Stimulated activated CD4-positive, alpha-beta T cell treated with anti-CD3 and anti-CD28 coated beads, Interleukin-2, amount 100 ng/mL, for 48 hours (primary cell): ENCODE data around the gene CNGB1.
"Not testable (repeated sequence)": the region's sequence is repeated elsewhere in the genome, so short reads cannot be mapped to it uniquely, and the experiment has no call there.

Experiments
- DNase-seq, 2 donors: peaks; one replicate each; pipeline ENCODE4 v3.0.0-alpha.2; 2020

The CNGB1 gene

GRCh38 chr16:57950382-57950781 is 20.5 kb downstream of the CNGB1 start:
- no peak for DNase-seq

GRCh38 chr16:57949595-57950238 is 21.2 kb downstream of the CNGB1 start:
- no peak for DNase-seq

- no peak for DNase-seq
Observed at GRCh38 chr16:57949013-57949412, 21.9 kb downstream of the CNGB1 start.

GRCh38 chr16:57948027-57948426 is 22.9 kb downstream of the CNGB1 start:
- no peak for DNase-seq

GRCh38 chr16:57947261-57947660 is 23.7 kb downstream of the CNGB1 start:
- DNase-seq = no peak

GRCh38 chr16:57946181-57946801 is 24.6 kb downstream of the CNGB1 start:
- no peak for DNase-seq

GRCh38 chr16:57945740-57946138 is 25.2 kb downstream of the CNGB1 start:
- DNase-seq = no peak

- no peak for DNase-seq
Observed at GRCh38 chr16:57944970-57945739, 25.8 kb downstream of the CNGB1 start.

GRCh38 chr16:57943381-57943780 is 27.5 kb downstream of the CNGB1 start:
- DNase-seq = not testable (repeated sequence)

GRCh38 chr16:57941901-57942300 is 29.0 kb downstream of the CNGB1 start:
- DNase-seq = not testable (repeated sequence)

GRCh38 chr16:57941016-57941664 is 29.8 kb downstream of the CNGB1 start:
- DNase-seq = no peak

GRCh38 chr16:57940382-57940966 is 30.5 kb downstream of the CNGB1 start:
- no peak for DNase-seq

GRCh38 chr16:57939872-57940224 is 31.1 kb downstream of the CNGB1 start:
- DNase-seq = no peak

GRCh38 chr16:57938936-57939871 is 31.7 kb downstream of the CNGB1 start:
- DNase-seq = no peak

GRCh38 chr16:57938484-57938883 is 32.4 kb downstream of the CNGB1 start:
- DNase-seq = no peak

GRCh38 chr16:57937861-57938260 is 33.1 kb downstream of the CNGB1 start:
- no peak for DNase-seq

GRCh38 chr16:57935904-57936303 is 35.0 kb downstream of the CNGB1 start:
- no peak for DNase-seq

GRCh38 chr16:57930533-57930932 is 40.4 kb downstream of the CNGB1 start:
- DNase-seq = no peak

- DNase-seq = no peak
Observed at GRCh38 chr16:57929250-57929649, 41.7 kb downstream of the CNGB1 start.

- no peak for DNase-seq
Observed at GRCh38 chr16:57926041-57926440, 44.9 kb downstream of the CNGB1 start.

- DNase-seq = no peak
Observed at GRCh38 chr16:57925310-57925709, 45.6 kb downstream of the CNGB1 start.

GRCh38 chr16:57924514-57924913 is 46.4 kb downstream of the CNGB1 start:
- DNase-seq = no peak
